Measurements from ENCODE around the gene KLHL22.
"Not testable (repeated sequence)": the region's sequence is repeated elsewhere in the genome, so short reads cannot be mapped to it uniquely, and the experiment has no call there.

The KLHL22 gene

GRCh38 chr22:20395181-20395906, 100.3 kb downstream of the KLHL22 start:
- peak overlapping the region; percentile 79 for H3K4me3 ChIP-seq (ENCODE audit: low read depth, low read length)
- no peak for TF ChIP-seq CTCF (IDR thresholded peaks at IDR 0.05; ENCODE audit: low read depth, low read length)

GRCh38 chr22:20393705-20394476, 101.7 kb downstream of the KLHL22 start, which contains the start of gene ZNF74:
ZNF74 (plus strand) TSS chr22:20394151; CDS start chr22:20394629, 478 bp downstream.
- H3K4me3 ChIP-seq (ENCODE audit: low read depth, low read length) = peak within 1 kb of the TSS; percentile 79
- no peak for TF ChIP-seq CTCF (IDR thresholded peaks at IDR 0.05; ENCODE audit: low read depth, low read length)

GRCh38 chr22:20392983-20393704, 102.5 kb downstream of the KLHL22 start:
- H3K4me3 ChIP-seq (ENCODE audit: low read depth, low read length) = peak overlapping the region; percentile 79
- no peak for TF ChIP-seq CTCF (IDR thresholded peaks at IDR 0.05; ENCODE audit: low read depth, low read length)

GRCh38 chr22:20392365-20392881, 103.2 kb downstream of the KLHL22 start:
- H3K4me3 ChIP-seq (ENCODE audit: low read depth, low read length) = not testable (repeated sequence)

Data from WI38 (cell line).